ENCODE measurements around the gene PRAME. TPM values are rescaled to one million over a fixed set of nuclear protein-coding genes. Genes with fewer than 3 reads are reported as not detected.

The PRAME gene
- total and polyA plus RNA-seq, 2 experiments from 2014 or later, result not detected

GRCh38 chr22:22554587-22555284 lies 4.3 kb downstream of the PRAME start:
- in situ Hi-C loops (cut with MboI), result no loop called here
- TF ChIP-seq EZH2phosphoT487 (IDR thresholded peaks at IDR 0.05; ENCODE audit: insufficient read depth, low read depth) (no peak), EZH2 (IDR thresholded peaks at IDR 0.05; ENCODE audit: insufficient read depth, poor library complexity, severe bottlenecking) (no peak)
- Histone ChIP-seq H3K9me3 (ENCODE audit: low read depth) (no peaks in the 10 kb centered on the region), H3K27me3 (replicated peaks; ENCODE audit: insufficient read depth) (no peaks in the 10 kb centered on the region), H3F3A (ENCODE audit: insufficient read depth) (no peaks in the 10 kb centered on the region), H3K4me2 (ENCODE audit: unreplicated experiment) (no peak overlapping the region), H3K79me2 (ENCODE audit: insufficient read depth) (no peaks in the 10 kb centered on the region), H4K20me1 (ENCODE audit: insufficient read depth) (no peaks in the 10 kb centered on the region), H3K9ac (no peak overlapping the region), H2AFZ (no peak overlapping the region), H3K27ac (no peak overlapping the region), H3K36me3 (ENCODE audit: low read depth) (no peaks in the 10 kb centered on the region), H3K9me2 (ENCODE audit: insufficient read depth) (no peaks in the 10 kb centered on the region), H3K4me3 (no peak overlapping the region), H3K4me1 (ENCODE audit: insufficient read depth) (no peaks in the 10 kb centered on the region)
- DNase-seq, result no peak
- 49 to 53% methylated on average over 4 of the region's 4 CpGs for WGBS, 2 experiments (ENCODE audit: low coverage in 1 of 2, low lambda C conversion rate in 2 of 2, missing lambda C conversion rate in 2 of 2)

- Histone ChIP-seq H3K9ac (no peak overlapping the region), H4K20me1 (ENCODE audit: insufficient read depth) (no peaks in the 10 kb centered on the region), H2AFZ (no peak overlapping the region), H3K27ac (no peak overlapping the region), H3K9me2 (ENCODE audit: insufficient read depth) (no peaks in the 10 kb centered on the region), H3K79me2 (ENCODE audit: insufficient read depth) (no peaks in the 10 kb centered on the region), H3K4me2 (ENCODE audit: unreplicated experiment) (no peak overlapping the region), H3K4me3 (no peak overlapping the region), H3K4me1 (ENCODE audit: insufficient read depth) (no peaks in the 10 kb centered on the region), H3F3A (ENCODE audit: insufficient read depth) (no peaks in the 10 kb centered on the region), H3K9me3 (ENCODE audit: low read depth) (no peaks in the 10 kb centered on the region), H3K36me3 (ENCODE audit: low read depth) (no peaks in the 10 kb centered on the region), H3K27me3 (replicated peaks; ENCODE audit: insufficient read depth) (peaks cover 3% of the 10 kb centered on the region; the same call in 1 of the 2 replicates)
- DNase-seq, result no peak
- no peak for TF ChIP-seq EZH2 (IDR thresholded peaks at IDR 0.05; ENCODE audit: insufficient read depth, poor library complexity, severe bottlenecking)
- TF ChIP-seq EZH2phosphoT487 (IDR thresholded peaks at IDR 0.05; ENCODE audit: insufficient read depth, low read depth), result no peak
- in situ Hi-C loops (cut with MboI), result no loop called here
- WGBS, 2 experiments (ENCODE audit: low coverage in 1 of 2, low lambda C conversion rate in 2 of 2, missing lambda C conversion rate in 2 of 2), result 36 to 42% methylated on average over 8 of the region's 8 CpGs
These were observed 5.1 kb downstream of the PRAME start for GRCh38 chr22:22553735-22554586.

GRCh38 chr22:22553141-22553540 lies 5.9 kb downstream of the PRAME start:
- 17 to 19% methylated on average over 1 of the region's 1 CpG for WGBS, 2 experiments (ENCODE audit: low coverage in 1 of 2, low lambda C conversion rate in 2 of 2, missing lambda C conversion rate in 2 of 2)
- Histone ChIP-seq H3K36me3 (ENCODE audit: low read depth) (no peaks in the 10 kb centered on the region), H2AFZ (no peak overlapping the region), H3K4me2 (ENCODE audit: unreplicated experiment) (no peak overlapping the region), H3K4me3 (no peak overlapping the region), H3K27me3 (replicated peaks; ENCODE audit: insufficient read depth) (peaks cover 5% of the 10 kb centered on the region; the same call in 1 of the 2 replicates), H3K9me2 (ENCODE audit: insufficient read depth) (no peaks in the 10 kb centered on the region), H4K20me1 (ENCODE audit: insufficient read depth) (no peaks in the 10 kb centered on the region), H3K79me2 (ENCODE audit: insufficient read depth) (no peaks in the 10 kb centered on the region), H3F3A (ENCODE audit: insufficient read depth) (no peaks in the 10 kb centered on the region), H3K9ac (no peak overlapping the region), H3K9me3 (ENCODE audit: low read depth) (no peaks in the 10 kb centered on the region), H3K4me1 (ENCODE audit: insufficient read depth) (no peaks in the 10 kb centered on the region), H3K27ac (no peak overlapping the region)
- in situ Hi-C loops (cut with MboI), result no loop called here
- TF ChIP-seq EZH2phosphoT487 (IDR thresholded peaks at IDR 0.05; ENCODE audit: insufficient read depth, low read depth), result no peak
- TF ChIP-seq EZH2 (IDR thresholded peaks at IDR 0.05; ENCODE audit: insufficient read depth, poor library complexity, severe bottlenecking), result no peak
- DNase-seq, result no peak

- no peak for DNase-seq
- Histone ChIP-seq H3K4me2 (ENCODE audit: unreplicated experiment) (no peak overlapping the region), H3K9me3 (ENCODE audit: low read depth) (no peaks in the 10 kb centered on the region), H4K20me1 (ENCODE audit: insufficient read depth) (no peaks in the 10 kb centered on the region), H3K9ac (no peak overlapping the region), H3K9me2 (ENCODE audit: insufficient read depth) (no peaks in the 10 kb centered on the region), H3K4me1 (ENCODE audit: insufficient read depth) (no peaks in the 10 kb centered on the region), H3F3A (ENCODE audit: insufficient read depth) (no peaks in the 10 kb centered on the region), H3K27me3 (replicated peaks; ENCODE audit: insufficient read depth) (peaks cover 5% of the 10 kb centered on the region; the same call in 1 of the 2 replicates), H3K79me2 (ENCODE audit: insufficient read depth) (no peaks in the 10 kb centered on the region), H3K27ac (no peak overlapping the region), H3K36me3 (ENCODE audit: low read depth) (no peaks in the 10 kb centered on the region), H2AFZ (no peak overlapping the region), H3K4me3 (no peak overlapping the region)
- 18 to 23% methylated on average over 4 of the region's 4 CpGs for WGBS, 2 experiments (ENCODE audit: low coverage in 1 of 2, low lambda C conversion rate in 2 of 2, missing lambda C conversion rate in 2 of 2)
- TF ChIP-seq EZH2phosphoT487 (IDR thresholded peaks at IDR 0.05; ENCODE audit: insufficient read depth, low read depth), result no peak
- TF ChIP-seq EZH2 (IDR thresholded peaks at IDR 0.05; ENCODE audit: insufficient read depth, poor library complexity, severe bottlenecking), result no peak
- in situ Hi-C loops (cut with MboI), result no loop called here
These were observed 6.4 kb downstream of the PRAME start for GRCh38 chr22:22552630-22553029.
